OCI-LY3 (cell line): Measurements from ENCODE around the gene TXNDC5.

Source experiments
- CTCF ChIP-seq: fragments of 200-600, 300-600 bp; sonication (generic); IDR thresholded peaks from 2 replicates; pipeline ENCODE4 v1.5.1; 2014; ENCODE audit warnings: antibody characterized with exemption, low read length, low read depth
- EZH2phosphoT487 ChIP-seq: fragments of 200-600 bp; shearing (Covaris generic); IDR thresholded peaks from 2 replicates; pipeline ENCODE4 v1.6.1; 2018; ENCODE audit warnings: antibody characterized with exemption, mixed run types, low read depth

- TF ChIP-seq CTCF (no peak), EZH2phosphoT487 (no peak)
These were observed 5.8 kb downstream of the TXNDC5 start for GRCh38 chr6:7904654-7905319.
